HepG2 (cell line): Measurements from ENCODE around the gene ACSS3.

Experiments used
- LCORL ChIP-seq, 2 experiments: fragments of 450-650 bp in 1 of 2; sonication (generic) in 1 of 2; formaldehyde crosslinking in 1 of 2; IDR thresholded peaks; 2 replicates each; pipeline versions ENCODE4 v1.5.0 to v1.6.1; 2017 to 2020; ENCODE audit warnings: antibody characterized with exemption in 1 of 2, missing genetic modification reagents in 1 of 2
- PCBP1 ChIP-seq: fragments of 200-400 bp; formaldehyde crosslinking; IDR thresholded peaks from 2 replicates; pipeline ENCODE4 v1.6.1; 2017; ENCODE audit warnings: mild to moderate bottlenecking, low read depth, low read length, borderline replicate concordance
- ZNF530 ChIP-seq: sonication (generic); formaldehyde crosslinking; IDR thresholded peaks from 2 replicates; pipeline ENCODE4 v1.5.0; 2020; ENCODE audit warnings: low read depth, mild to moderate bottlenecking, missing genetic modification reagents
- ZZZ3 ChIP-seq: sonication (generic); formaldehyde crosslinking; IDR thresholded peaks from 2 replicates; pipeline ENCODE4 v1.4.0; 2020; ENCODE audit warnings: missing genetic modification reagents, mild to moderate bottlenecking, borderline replicate concordance
- TF ChIP-seq, protein P1 (sequence below): sonication (generic); formaldehyde crosslinking; IDR thresholded peaks from 2 replicates; pipeline ENCODE4 v1.5.0; 2020; ENCODE audit warnings: missing genetic modification reagents

DNA sequence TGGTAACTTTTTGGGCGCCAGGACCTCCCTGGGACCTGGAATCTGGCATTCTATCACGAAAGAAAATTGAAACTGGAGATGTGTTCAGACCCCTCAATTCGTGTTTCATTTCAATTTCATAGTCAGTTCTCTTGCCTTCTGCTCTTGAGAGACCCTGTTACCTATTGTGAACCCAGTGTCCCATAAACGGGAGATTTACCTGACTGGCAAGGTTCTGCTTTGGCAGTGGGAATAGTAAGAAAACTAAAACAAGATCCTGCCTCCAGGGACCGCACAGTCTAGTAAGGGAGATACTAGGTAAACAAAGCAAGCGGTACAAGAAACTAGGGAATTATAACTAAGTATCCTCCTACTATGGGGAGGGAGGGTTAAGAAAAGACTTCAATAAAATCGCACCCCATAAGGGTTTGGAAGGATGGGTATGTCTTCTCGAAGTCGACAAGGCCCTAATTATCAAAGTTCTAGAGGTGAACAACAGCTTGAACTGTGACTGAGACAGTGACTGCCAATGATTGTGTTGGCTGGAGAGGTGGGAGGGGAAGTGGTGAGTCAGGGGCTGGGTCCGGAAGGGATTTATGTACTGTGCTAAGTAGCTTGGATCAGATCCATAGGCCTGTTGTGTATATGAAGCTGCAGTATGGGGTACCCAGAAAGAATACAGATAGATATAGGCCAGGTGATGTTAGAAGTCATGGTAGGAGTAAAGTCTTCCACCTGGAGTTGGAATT, 754 bp downstream of the ACSS3 start:
- TF ChIP-seq PCBP1 (no peak), ZZZ3 (CRISPR knock-in tag) (no peak), LCORL (IDR thresholded peaks at IDR 0.05) (no peak), LCORL (CRISPR knock-in tag; IDR thresholded peaks at IDR 0.05) (no peak), ZNF530 (CRISPR knock-in tag) (no peak)
- TF ChIP-seq, protein P1, sequence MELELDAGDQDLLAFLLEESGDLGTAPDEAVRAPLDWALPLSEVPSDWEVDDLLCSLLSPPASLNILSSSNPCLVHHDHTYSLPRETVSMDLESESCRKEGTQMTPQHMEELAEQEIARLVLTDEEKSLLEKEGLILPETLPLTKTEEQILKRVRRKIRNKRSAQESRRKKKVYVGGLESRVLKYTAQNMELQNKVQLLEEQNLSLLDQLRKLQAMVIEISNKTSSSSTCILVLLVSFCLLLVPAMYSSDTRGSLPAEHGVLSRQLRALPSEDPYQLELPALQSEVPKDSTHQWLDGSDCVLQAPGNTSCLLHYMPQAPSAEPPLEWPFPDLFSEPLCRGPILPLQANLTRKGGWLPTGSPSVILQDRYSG (CRISPR knock-in tag): no peak
